Measurements from ENCODE around the gene MEX3C. TPM values are rescaled to one million over a fixed set of nuclear protein-coding genes. Genes with fewer than 3 reads are reported as not detected.

MEX3C gene
- total RNA-seq, 2 donors from 2014 or later, result 54.0 to 71.1 TPM

- Mint-ChIP-seq H3K36me3 (ENCODE audit: low read depth) (no peaks in the 10 kb centered on the region), H3K4me1 (no peaks in the 10 kb centered on the region), H3K27ac (no peak overlapping the region), H3K4me3 (no peak overlapping the region), H3K27me3 (no peaks in the 10 kb centered on the region)
- no peak for DNase-seq
- no peaks in the 10 kb centered on the region for H3K9me3 ChIP-seq (ENCODE audit: control insufficient read depth, low read length, poor library complexity, severe bottlenecking)
- no peak for ATAC-seq
These were observed 61.7 kb downstream of the MEX3C start for GRCh38 chr18:51135795-51136194.

GRCh38 chr18:51135364-51135763 lies 62.1 kb downstream of the MEX3C start:
- ATAC-seq (no peak), DNase-seq (no peak)
- no peak overlapping the region for H3K4me3 Mint-ChIP-seq
- no peak overlapping the region for H3K27ac Mint-ChIP-seq
- H3K27me3 Mint-ChIP-seq, result no peaks in the 10 kb centered on the region
- H3K36me3 Mint-ChIP-seq (ENCODE audit: low read depth), result no peaks in the 10 kb centered on the region
- no peaks in the 10 kb centered on the region for H3K9me3 ChIP-seq (ENCODE audit: control insufficient read depth, low read length, poor library complexity, severe bottlenecking)
- no peaks in the 10 kb centered on the region for H3K4me1 Mint-ChIP-seq

GRCh38 chr18:51134721-51135120 lies 62.8 kb downstream of the MEX3C start:
- no peak overlapping the region for H3K4me3 Mint-ChIP-seq
- no peaks in the 10 kb centered on the region for H3K9me3 ChIP-seq (ENCODE audit: control insufficient read depth, low read length, poor library complexity, severe bottlenecking)
- ATAC-seq (no peak), DNase-seq (no peak)
- H3K4me1 Mint-ChIP-seq, result no peaks in the 10 kb centered on the region
- no peaks in the 10 kb centered on the region for H3K27me3 Mint-ChIP-seq
- H3K27ac Mint-ChIP-seq, result no peak overlapping the region
- H3K36me3 Mint-ChIP-seq (ENCODE audit: low read depth), result no peaks in the 10 kb centered on the region

GRCh38 chr18:51133580-51134160 lies 63.8 kb downstream of the MEX3C start:
- no peaks in the 10 kb centered on the region for H3K4me1 Mint-ChIP-seq

GRCh38 chr18:51132256-51132935 lies 65.1 kb downstream of the MEX3C start:
- ATAC-seq, result no peak
- DNase-seq, result no peak
- Mint-ChIP-seq H3K27me3 (no peaks in the 10 kb centered on the region), H3K27ac (no peak overlapping the region), H3K36me3 (ENCODE audit: low read depth) (no peaks in the 10 kb centered on the region), H3K4me1 (no peaks in the 10 kb centered on the region), H3K4me3 (no peak overlapping the region)
- no peaks in the 10 kb centered on the region for H3K9me3 ChIP-seq (ENCODE audit: control insufficient read depth, low read length, poor library complexity, severe bottlenecking)

More at GRCh38 chr18:51133580-51134160, 63.8 kb downstream of the MEX3C start:
- H3K9me3 ChIP-seq (ENCODE audit: control insufficient read depth, low read length, poor library complexity, severe bottlenecking), result no peaks in the 10 kb centered on the region
- H3K27ac Mint-ChIP-seq, result no peak overlapping the region
- no peaks in the 10 kb centered on the region for H3K36me3 Mint-ChIP-seq (ENCODE audit: low read depth)
- H3K4me3 Mint-ChIP-seq, result no peak overlapping the region
- no peak for DNase-seq
- ATAC-seq, result no peak
- H3K27me3 Mint-ChIP-seq, result no peaks in the 10 kb centered on the region

GRCh38 chr18:51128533-51128932 lies 68.9 kb downstream of the MEX3C start:
- ATAC-seq (no peak), DNase-seq (no peak)
- Mint-ChIP-seq H3K27me3 (peaks cover 6% of the 10 kb centered on the region), H3K4me3 (no peak overlapping the region), H3K4me1 (peaks cover 2% of the 10 kb centered on the region), H3K36me3 (ENCODE audit: low read depth) (no peaks in the 10 kb centered on the region), H3K27ac (no peak overlapping the region)
- no peaks in the 10 kb centered on the region for H3K9me3 ChIP-seq (ENCODE audit: control insufficient read depth, low read length, poor library complexity, severe bottlenecking)

- no peak overlapping the region for H3K4me3 Mint-ChIP-seq
These were observed 69.8 kb downstream of the MEX3C start for GRCh38 chr18:51127664-51128063.

GRCh38 chr18:51125976-51126375 lies 71.5 kb downstream of the MEX3C start:
- H3K9me3 ChIP-seq (ENCODE audit: control insufficient read depth, low read length, poor library complexity, severe bottlenecking), result no peaks in the 10 kb centered on the region
- H3K27ac Mint-ChIP-seq, result no peak overlapping the region
- no peak for ATAC-seq
- H3K36me3 Mint-ChIP-seq (ENCODE audit: low read depth), result no peaks in the 10 kb centered on the region
- H3K4me1 Mint-ChIP-seq, result peaks cover 2% of the 10 kb centered on the region
- H3K27me3 Mint-ChIP-seq, result peaks cover 15% of the 10 kb centered on the region
- no peak for DNase-seq
- peak overlapping the region; percentile 69 for H3K4me3 Mint-ChIP-seq

More at GRCh38 chr18:51127664-51128063, 69.8 kb downstream of the MEX3C start:
- ATAC-seq (no peak), DNase-seq (no peak)
- Mint-ChIP-seq H3K27me3 (peaks cover 6% of the 10 kb centered on the region), H3K27ac (no peak overlapping the region), H3K36me3 (ENCODE audit: low read depth) (no peaks in the 10 kb centered on the region), H3K4me1 (peaks cover 2% of the 10 kb centered on the region)
- no peaks in the 10 kb centered on the region for H3K9me3 ChIP-seq (ENCODE audit: control insufficient read depth, low read length, poor library complexity, severe bottlenecking)

Other genes with a start within 250 kb of the MEX3C start
- 1 to 10 TPM; 4.4 to 5.6 TPM for gene ELAC1, start 229.6 kb downstream of the MEX3C start, total RNA-seq
- gene SMAD4, start 167.5 kb downstream of the MEX3C start, total RNA-seq, result 10 to 100 TPM; 66.7 to 78.6 TPM